ENCODE results near the gene SYAP1.

- TF ChIP-seq HMG20B (CRISPR knock-in tag; IDR thresholded peaks at IDR 0.05) (no peak), ZNF583 (CRISPR knock-in tag; IDR thresholded peaks at IDR 0.05) (no peak), ELF2 (CRISPR knock-in tag; IDR thresholded peaks at IDR 0.05) (no peak)
These were observed 20.0 kb upstream of the SYAP1 start for GRCh38 chrX:16699389-16699788.

All from K562 (cell line).